HG02870 (cell line): ENCODE results near the gene NFATC1.

ENCODE experiments used
- ATAC-seq: cut with Tn5 transposase; IDR thresholded peaks from one replicate; pipeline ENCODE4 v1.9.1; 2021; ENCODE audit warnings: mild to moderate bottlenecking, moderate library complexity; ENCODE audit not compliant: unreplicated experiment

Gene NFATC1

GRCh38 chr18:79402977-79403722 lies 7.4 kb downstream of the NFATC1 start:
- no peak for ATAC-seq

- no peak for ATAC-seq
Observed at GRCh38 chr18:79403723-79404566, 8.2 kb downstream of the NFATC1 start.

GRCh38 chr18:79404567-79404910 lies 8.8 kb downstream of the NFATC1 start:
- peak; percentile 33 for ATAC-seq

GRCh38 chr18:79405019-79405780 lies 9.5 kb downstream of the NFATC1 start:
- peak; percentile 27 for ATAC-seq

- peak; percentile 48 for ATAC-seq
Observed at GRCh38 chr18:79405781-79406575, 10.2 kb downstream of the NFATC1 start.

GRCh38 chr18:79406708-79407107 lies 11.0 kb downstream of the NFATC1 start:
- no peak for ATAC-seq

- ATAC-seq: no peak
Observed at GRCh38 chr18:79409313-79409712, 13.6 kb downstream of the NFATC1 start.

GRCh38 chr18:79410171-79410641 lies 14.5 kb downstream of the NFATC1 start:
- ATAC-seq: no peak

- ATAC-seq: no peak
Observed at GRCh38 chr18:79410731-79411613, 15.2 kb downstream of the NFATC1 start.

GRCh38 chr18:79411614-79412526 lies 16.1 kb downstream of the NFATC1 start:
- no peak for ATAC-seq

- no peak for ATAC-seq
Observed at GRCh38 chr18:79413025-79413424, 17.3 kb downstream of the NFATC1 start.

GRCh38 chr18:79413426-79413825 lies 17.7 kb downstream of the NFATC1 start:
- no peak for ATAC-seq

GRCh38 chr18:79413901-79414300 lies 18.2 kb downstream of the NFATC1 start:
- no peak for ATAC-seq

GRCh38 chr18:79416022-79416676 lies 20.4 kb downstream of the NFATC1 start:
- ATAC-seq: peak; percentile 83

- no peak for ATAC-seq
Observed at GRCh38 chr18:79416677-79417052, 20.9 kb downstream of the NFATC1 start.

- ATAC-seq: no peak
Observed at GRCh38 chr18:79418236-79418635, 22.5 kb downstream of the NFATC1 start.

- ATAC-seq: no peak
Observed at GRCh38 chr18:79418642-79419041, 22.9 kb downstream of the NFATC1 start.
